Ishikawa (cell line): ENCODE data around the gene LIPH.

Experiments used
- CEBPB ChIP-seq: IDR thresholded peaks from 2 replicates; pipeline ENCODE4 v1.6.1; 2012
- CREB1 ChIP-seq: IDR thresholded peaks from 2 replicates; pipeline ENCODE4 v1.6.1; 2012; ENCODE audit warnings: low read depth
- EGR1 ChIP-seq: IDR thresholded peaks from 2 replicates; pipeline ENCODE4 v1.6.1; 2012
- EP300 ChIP-seq: IDR thresholded peaks from 2 replicates; pipeline ENCODE4 v1.6.1; 2012; ENCODE audit warnings: borderline replicate concordance
- FOXM1 ChIP-seq: IDR thresholded peaks from 2 replicates; pipeline ENCODE4 v1.6.1; 2012; ENCODE audit warnings: low read depth, borderline replicate concordance
- NFIC ChIP-seq: IDR thresholded peaks from 2 replicates; pipeline ENCODE4 v1.6.1; 2012
- RAD21 ChIP-seq: IDR thresholded peaks from 2 replicates; pipeline ENCODE4 v1.6.1; 2012; ENCODE audit warnings: low read depth
- REST ChIP-seq: IDR thresholded peaks from 2 replicates; pipeline ENCODE4 v1.6.1; 2012; ENCODE audit warnings: low read depth, mild to moderate bottlenecking
- TAF1 ChIP-seq: IDR thresholded peaks from 2 replicates; pipeline ENCODE4 v1.6.1; 2012; ENCODE audit warnings: low read depth, mild to moderate bottlenecking
- TCF12 ChIP-seq: IDR thresholded peaks from 2 replicates; pipeline ENCODE4 v1.6.1; 2012; ENCODE audit warnings: low read depth
- TEAD4 ChIP-seq: IDR thresholded peaks from 2 replicates; pipeline ENCODE4 v1.6.1; 2012
- YY1 ChIP-seq: IDR thresholded peaks from 2 replicates; pipeline ENCODE4 v1.6.1; 2012; ENCODE audit warnings: low read depth
- ZBTB7A ChIP-seq: IDR thresholded peaks from 2 replicates; pipeline ENCODE4 v1.6.1; 2012; ENCODE audit warnings: low read depth
- TF ChIP-seq, protein P1 (sequence below): IDR thresholded peaks from 2 replicates; pipeline ENCODE4 v1.6.1; 2012
- TF ChIP-seq, protein P2 (sequence below): IDR thresholded peaks from 2 replicates; pipeline ENCODE4 v1.6.1; 2012

Gene LIPH

DNA sequence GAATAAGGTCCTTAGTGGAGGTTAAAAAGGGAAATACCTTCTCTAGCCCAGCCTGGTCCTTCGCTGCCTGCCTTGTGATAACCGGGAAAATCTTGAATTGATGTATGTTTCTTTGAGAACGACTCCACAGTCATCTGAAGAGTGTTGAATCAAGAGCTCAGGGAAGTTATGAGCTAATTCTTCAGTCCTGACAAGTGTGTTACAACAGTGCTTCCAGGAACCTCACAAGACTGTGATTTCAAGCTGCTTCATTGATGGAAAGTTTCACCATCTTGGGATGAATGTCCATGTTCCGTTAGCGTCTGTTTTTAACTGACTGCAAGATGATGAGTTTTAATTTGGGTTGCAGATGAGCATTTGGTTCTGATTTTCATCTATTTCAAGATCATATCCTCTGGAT, 66.0 kb downstream of the LIPH start:
- TF ChIP-seq, protein P1, sequence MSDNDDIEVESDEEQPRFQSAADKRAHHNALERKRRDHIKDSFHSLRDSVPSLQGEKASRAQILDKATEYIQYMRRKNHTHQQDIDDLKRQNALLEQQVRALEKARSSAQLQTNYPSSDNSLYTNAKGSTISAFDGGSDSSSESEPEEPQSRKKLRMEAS = no peak
- TF ChIP-seq TEAD4 (no peak), TCF12 (no peak), EP300 (no peak), REST (no peak), RAD21 (no peak)
- TF ChIP-seq, protein P2, sequence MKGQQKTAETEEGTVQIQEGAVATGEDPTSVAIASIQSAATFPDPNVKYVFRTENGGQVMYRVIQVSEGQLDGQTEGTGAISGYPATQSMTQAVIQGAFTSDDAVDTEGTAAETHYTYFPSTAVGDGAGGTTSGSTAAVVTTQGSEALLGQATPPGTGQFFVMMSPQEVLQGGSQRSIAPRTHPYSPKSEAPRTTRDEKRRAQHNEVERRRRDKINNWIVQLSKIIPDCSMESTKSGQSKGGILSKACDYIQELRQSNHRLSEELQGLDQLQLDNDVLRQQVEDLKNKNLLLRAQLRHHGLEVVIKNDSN = no peak

DNA sequence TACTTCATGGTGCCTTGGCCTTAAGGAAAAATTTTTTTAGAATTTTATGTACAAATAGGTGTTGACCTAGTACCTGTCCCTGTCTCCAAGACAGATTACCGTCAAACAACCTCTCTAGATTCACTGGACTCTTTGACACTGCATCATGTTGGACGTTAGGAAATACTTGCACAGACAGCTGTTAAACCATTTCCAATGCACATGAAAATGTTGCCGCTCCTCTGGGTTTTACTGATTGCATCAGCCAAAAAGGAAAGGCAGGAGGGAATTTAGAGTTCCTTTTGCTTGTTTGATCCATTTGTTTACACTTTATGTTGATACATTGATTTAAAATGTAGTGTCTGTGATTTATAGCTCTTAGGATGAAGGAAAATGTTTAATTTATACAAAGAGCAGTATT, 68.1 kb downstream of the LIPH start:
- TF ChIP-seq CREB1 (no peak), REST (no peak), TAF1 (no peak), EP300 (no peak), EGR1 (no peak), TCF12 (no peak), RAD21 (no peak), YY1 (no peak), NFIC (no peak), CEBPB (no peak), FOXM1 (no peak), TEAD4 (no peak), ZBTB7A (no peak)
- TF ChIP-seq, protein P1 = no peak
- TF ChIP-seq, protein P2 = no peak

- TF ChIP-seq CEBPB = no peak
- no peak for TF ChIP-seq CREB1
- no peak for TF ChIP-seq REST
Observed at GRCh38 chr3:185479373-185479945, 72.9 kb downstream of the LIPH start.

GRCh38 chr3:185477316-185477715, 75.1 kb downstream of the LIPH start:
- no peak for TF ChIP-seq NFIC
- no peak for TF ChIP-seq TCF12
- TF ChIP-seq CREB1 = no peak
- TF ChIP-seq, protein P2 = no peak
- TF ChIP-seq RAD21 = no peak

DNA sequence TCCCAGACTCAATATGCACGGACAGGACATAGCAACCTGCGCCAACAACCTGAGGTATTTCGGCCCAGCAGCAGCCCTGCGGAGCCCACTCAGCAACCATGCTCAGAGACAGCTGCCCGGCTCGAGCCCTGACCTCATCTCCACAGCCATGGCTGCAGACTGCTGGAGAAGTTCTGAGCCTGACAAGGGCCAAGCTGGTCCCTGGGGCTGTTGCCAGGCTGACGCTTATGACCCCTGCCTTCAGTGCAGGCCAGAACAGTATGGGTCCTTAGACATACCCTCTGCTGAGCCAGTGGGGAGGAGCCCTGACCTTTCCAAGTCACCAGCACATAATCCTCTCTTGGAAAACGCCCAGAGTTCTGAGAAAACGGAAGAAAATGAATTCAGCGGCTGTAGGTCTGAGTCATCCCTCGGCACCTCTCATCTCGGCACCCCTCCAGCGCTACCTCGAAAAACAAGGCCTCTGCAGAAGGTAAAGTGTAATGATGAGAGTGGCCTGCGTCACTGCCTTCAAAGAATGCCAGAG, 79.0 kb downstream of the LIPH start:
- no peak for TF ChIP-seq EGR1
- no peak for TF ChIP-seq ZBTB7A
- TF ChIP-seq, protein P2 = no peak
- no peak for TF ChIP-seq EP300
- no peak for TF ChIP-seq CEBPB
- TF ChIP-seq FOXM1 = no peak
- TF ChIP-seq REST = no peak
- TF ChIP-seq TAF1 = no peak
- TF ChIP-seq YY1 = no peak
- no peak for TF ChIP-seq TCF12
- no peak for TF ChIP-seq RAD21
- no peak for TF ChIP-seq NFIC
- TF ChIP-seq CREB1 = no peak
- no peak for TF ChIP-seq TEAD4
- TF ChIP-seq, protein P1 = no peak
